HepG2 (cell line): ENCODE results near the gene PMPCB. TPM values are rescaled to one million over a fixed set of nuclear protein-coding genes. Genes with fewer than 3 reads are reported as not detected.

ENCODE experiments used
- CBX2 ChIP-seq, 2 experiments: fragments of 200-600 bp in 1 of 2; sonication (generic); formaldehyde crosslinking in 1 of 2; IDR thresholded peaks; 2 replicates each; pipeline versions ENCODE4 v1.7.0 to v1.8.1; 2018 to 2022; ENCODE audit warnings: low read depth in 2 of 2, low read length in 1 of 2, mild to moderate bottlenecking in 1 of 2, missing genetic modification reagents in 1 of 2
- DNMT3B ChIP-seq: conservative IDR thresholded peaks from 2 replicates; pipeline ENCODE4 v1.6.1; 2016; ENCODE audit warnings: missing biosample characterization, control low read depth
- DZIP1 ChIP-seq: sonication (generic); formaldehyde crosslinking; IDR thresholded peaks from 2 replicates; pipeline ENCODE4 v1.5.0; 2020; ENCODE audit warnings: mild to moderate bottlenecking, missing genetic modification reagents
- E2F5 ChIP-seq: sonication (generic); formaldehyde crosslinking; conservative IDR thresholded peaks from 2 replicates; pipeline ENCODE4 v1.4.0; 2020; ENCODE audit warnings: missing genetic modification reagents
- FOXM1 ChIP-seq: sonication (generic); formaldehyde crosslinking; IDR thresholded peaks from 2 replicates; pipeline ENCODE4 v1.5.0; 2020; ENCODE audit warnings: missing genetic modification reagents
- KAT7 ChIP-seq: IDR thresholded peaks from 2 replicates; pipeline ENCODE4 v1.6.1; 2018; ENCODE audit warnings: borderline replicate concordance, missing compliant biosample characterization
- PHB2 ChIP-seq: fragments of 450-650 bp; IDR thresholded peaks from 2 replicates; pipeline ENCODE4 v1.6.1; 2018; ENCODE audit not compliant: partially characterized antibody
- RFXANK ChIP-seq: IDR thresholded peaks from 2 replicates; pipeline ENCODE4 v1.6.1; 2016
- U2AF2 ChIP-seq: fragments of 200-400 bp; formaldehyde crosslinking; IDR thresholded peaks from 2 replicates; pipeline ENCODE4 v1.6.1; 2017; ENCODE audit warnings: low read depth, mild to moderate bottlenecking, low read length
- ZBTB25 ChIP-seq: IDR thresholded peaks from 2 replicates; pipeline ENCODE4 v1.6.1; 2018; ENCODE audit warnings: missing genetic modification reagents
- ZBTB8A ChIP-seq: sonication (generic); formaldehyde crosslinking; IDR thresholded peaks from 2 replicates; pipeline ENCODE4 v1.4.0; 2020; ENCODE audit warnings: mild to moderate bottlenecking, low read depth, missing genetic modification reagents, borderline replicate concordance
- ZNF232 ChIP-seq: sonication (generic); formaldehyde crosslinking; IDR thresholded peaks from 2 replicates; pipeline ENCODE4 v1.4.0; 2020; ENCODE audit warnings: missing genetic modification reagents, borderline replicate concordance
- ZNF496 ChIP-seq: sonication (generic); formaldehyde crosslinking; IDR thresholded peaks from 2 replicates; pipeline ENCODE4 v1.8.1; 2023; ENCODE audit warnings: mild to moderate bottlenecking, moderate library complexity, missing genetic modification reagents; ENCODE audit not compliant: insufficient replicate concordance
- ZNF687 ChIP-seq: sonication (generic); formaldehyde crosslinking; IDR thresholded peaks from 2 replicates; pipeline ENCODE4 v1.5.1; 2020; ENCODE audit warnings: mild to moderate bottlenecking, missing genetic modification reagents, moderate library complexity
- ZNF770 ChIP-seq: sonication (generic); formaldehyde crosslinking; IDR thresholded peaks from 2 replicates; pipeline ENCODE4 v1.5.0; 2020; ENCODE audit warnings: mild to moderate bottlenecking, missing genetic modification reagents
- ZNF775 ChIP-seq: sonication (generic); formaldehyde crosslinking; IDR thresholded peaks from 2 replicates; pipeline ENCODE4 v1.4.0; 2020; ENCODE audit warnings: missing genetic modification reagents, mild to moderate bottlenecking, moderate library complexity, borderline replicate concordance
- ZNF83 ChIP-seq: sonication (generic); formaldehyde crosslinking; IDR thresholded peaks from 2 replicates; pipeline ENCODE4 v1.4.0; 2020; ENCODE audit warnings: missing genetic modification reagents, mild to moderate bottlenecking, borderline replicate concordance
- polyA plus RNA-seq, 8 experiments: library from polyadenylated mRNA; depleted of rRNA in 3 of 8; stranded (reverse) in 7 of 8; unstranded in 1 of 8; fragments of >200 nt; fragmentation: Illumina TruSeq in 4 of 8; extraction: Trizol in 4 of 8; gene quantifications; 2 replicates each; pipeline versions ENCODE4 v1.2.1 to v1.2.3, GENCODE V29; 2011 to 2016; ENCODE audit warnings: low read depth in 4 of 8, missing spikeins in 1 of 8, mixed read lengths in 1 of 8; ENCODE audit not compliant: insufficient read depth in 1 of 8
- total RNA-seq, 5 experiments: library from RNA; depleted of rRNA; stranded (reverse); fragments of >200 nt; fragmentation: Illumina TruSeq; extraction: Trizol; gene quantifications; 2 replicates each; pipeline ENCODE4 v1.2.3, GENCODE V29; 2016; ENCODE audit warnings: low read depth in 1 of 5

The PMPCB gene
- total and polyA plus RNA-seq, 2 of the 13 experiments (the other 11 are each of a cell fraction or from before 2014, with no cell fraction given) = 80.8 to 124 TPM

GRCh38 chr7:103347507-103348267, 50.5 kb downstream of the PMPCB start, which contains the start of gene PSMC2 (continued):
- TF ChIP-seq ZBTB25 (CRISPR knock-in tag) = no peak
- no peak for TF ChIP-seq ZNF83 (CRISPR knock-in tag)
- TF ChIP-seq ZNF232 (CRISPR knock-in tag) = no peak; the same call in 1 of the 2 replicates
- no peak for TF ChIP-seq ZBTB8A (CRISPR knock-in tag)
- peak; percentile 83 for TF ChIP-seq ZNF687
- TF ChIP-seq ZNF496 (CRISPR knock-in tag) = no peak
- TF ChIP-seq ZNF775 (CRISPR knock-in tag) = no peak
- TF ChIP-seq U2AF2 = no peak
- no peak for TF ChIP-seq FOXM1 (CRISPR knock-in tag)
- TF ChIP-seq KAT7 (CRISPR knock-in tag) = peak; percentile 92
- 0 out of 2 replicates have a peak, but pooled peaks have one; percentile 14 for TF ChIP-seq ZNF770
- no peak for TF ChIP-seq CBX2 (IDR thresholded peaks at IDR 0.05; ENCODE audit: low read depth, low read length)
- TF ChIP-seq CBX2 (CRISPR knock-in tag; IDR thresholded peaks at IDR 0.05; ENCODE audit: low read depth) = no peak
- TF ChIP-seq DNMT3B (CRISPR knock-in tag) = no peak
- no peak for TF ChIP-seq RFXANK
- TF ChIP-seq PHB2 = no peak
- TF ChIP-seq E2F5 (CRISPR knock-in tag) = no peak
- no peak for TF ChIP-seq DZIP1 (CRISPR knock-in tag)
